ENCODE data around the gene BTF3L4.

BTF3L4 gene

GRCh38 chr1:52112489-52112888 lies 56.4 kb downstream of the BTF3L4 start:
- TF ChIP-seq CTCF (IDR thresholded peaks at IDR 0.05; ENCODE audit: extremely low read depth, missing control alignments): no peak
- DNase-seq (ENCODE audit: low spot score): no peak

GRCh38 chr1:52119301-52120079 lies 63.4 kb downstream of the BTF3L4 start:
- TF ChIP-seq CTCF (IDR thresholded peaks at IDR 0.05; ENCODE audit: extremely low read depth, missing control alignments): no peak
- DNase-seq (ENCODE audit: low spot score): no peak

- DNase-seq (ENCODE audit: low spot score): no peak
- TF ChIP-seq CTCF (IDR thresholded peaks at IDR 0.05; ENCODE audit: extremely low read depth, missing control alignments): no peak
Measured at GRCh38 chr1:52122384-52122783, 66.3 kb downstream of the BTF3L4 start.

- DNase-seq (ENCODE audit: low spot score): no peak
- TF ChIP-seq CTCF (IDR thresholded peaks at IDR 0.05; ENCODE audit: extremely low read depth, missing control alignments): no peak
Measured at GRCh38 chr1:52123622-52124021, 67.5 kb downstream of the BTF3L4 start.

- no peak for DNase-seq (ENCODE audit: low spot score)
- TF ChIP-seq CTCF (IDR thresholded peaks at IDR 0.05; ENCODE audit: extremely low read depth, missing control alignments): no peak
Measured at GRCh38 chr1:52125736-52126359, 69.8 kb downstream of the BTF3L4 start.

- DNase-seq (ENCODE audit: low spot score): peak; percentile 26
- TF ChIP-seq CTCF (IDR thresholded peaks at IDR 0.05; ENCODE audit: extremely low read depth, missing control alignments): peak; percentile 21
Measured at GRCh38 chr1:52127181-52128180, 71.4 kb downstream of the BTF3L4 start.

Measured in GM20000 (cell line).